ENCODE data around the gene QKI. TPM values are rescaled to one million over a fixed set of nuclear protein-coding genes. Genes with fewer than 3 reads are reported as not detected.

Gene QKI
- total and polyA plus RNA-seq, 2 of the 8 experiments (the other 6 are each of a cell fraction or from before 2014, with no cell fraction given), result 181 to 183 TPM

DNA sequence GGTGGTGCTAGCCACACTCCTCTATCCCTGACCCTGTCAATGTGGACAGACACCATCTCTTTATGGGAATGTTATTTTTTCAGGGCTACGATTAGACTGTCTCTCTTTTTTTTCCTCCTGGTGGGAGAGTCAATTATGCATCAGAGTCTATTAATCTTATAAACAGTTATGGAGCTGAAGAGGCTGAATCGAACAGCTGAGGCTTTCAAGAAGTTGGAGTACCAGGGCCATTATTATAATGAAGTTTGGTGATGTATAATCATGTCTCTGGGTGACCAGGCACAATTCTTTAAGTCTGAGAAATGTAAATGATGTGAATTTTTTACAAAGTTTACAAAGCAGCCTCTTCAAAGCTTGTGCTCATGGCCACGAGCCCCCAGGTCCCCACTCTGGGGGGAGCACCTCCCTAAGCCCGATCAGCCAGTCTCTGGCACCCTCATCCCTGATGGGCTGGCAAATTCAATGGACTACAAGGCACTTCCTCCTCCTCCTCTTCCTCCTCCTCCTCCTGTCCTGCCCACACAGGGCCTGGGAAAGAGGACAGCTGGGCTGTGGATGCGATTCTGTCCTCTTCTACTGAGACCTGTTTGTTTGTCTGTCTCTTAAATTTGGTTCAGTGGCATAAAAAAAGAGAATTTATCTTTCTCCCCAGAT is 43.9 kb upstream of the QKI start:
- no peak overlapping the region for H2BK20ac ChIP-seq (ENCODE audit: low read length)
- no peak for DNase-seq (ENCODE audit: low read depth in 1 of 2, low spot score in 2 of 2)
- WGBS, 2 experiments (ENCODE audit: extremely low coverage in 1 of 2, insufficient coverage in 1 of 2, insufficient read length in 1 of 2, insufficient replicate concordance in 2 of 2, low coverage in 1 of 2, low lambda C conversion rate in 2 of 2, missing lambda C conversion rate in 1 of 2), result 97% methylated on average over 5 of the region's 5 CpGs; no CpG with 5 or more reads in 1 of the 2 experiments
- no peak overlapping the region for H2BK15ac ChIP-seq (ENCODE audit: low read length)
- H3K9ac ChIP-seq (replicated peaks in 1 of 4; ENCODE audit: extremely low read depth in 1 of 4, low read depth in 3 of 4, low read length in 3 of 4), result no peak overlapping the region
- H3K9me3 ChIP-seq (ENCODE audit: insufficient read depth in 2 of 2, low read depth in 1 of 2, low read length in 1 of 2), result no peaks in the 10 kb centered on the region
- no peak overlapping the region for H4K5ac ChIP-seq (ENCODE audit: insufficient read length, low read depth, low read length)
- H2BK5ac ChIP-seq (ENCODE audit: low read depth, low read length), result no peak overlapping the region
- no peak for FAIRE-seq
- no peak overlapping the region for H2BK12ac ChIP-seq (ENCODE audit: low read depth, low read length)
- CTCF ChIA-PET (ENCODE audit: partially characterized antibody), result interaction anchor here (1.3 kb wide), 1 partner anchor 9 kb away, joined by 4 read pairs; no protein-coding TSS in a partner anchor
- no peak overlapping the region for H4K8ac ChIP-seq (ENCODE audit: extremely low read depth, insufficient read depth, low read length)
- no peak overlapping the region for H3K56ac ChIP-seq (replicated peaks; ENCODE audit: insufficient read length, low read depth, low read length)
- H3K23ac ChIP-seq (ENCODE audit: insufficient read length), result no peak overlapping the region
- H3K23me2 ChIP-seq (ENCODE audit: low read depth, low read length), result no peaks in the 10 kb centered on the region
- no peak overlapping the region for H4K91ac ChIP-seq (replicated peaks; ENCODE audit: insufficient read length, low read length)
- H3K4me1 ChIP-seq (replicated peaks in 1 of 4; ENCODE audit: control insufficient read depth in 3 of 4, insufficient read depth in 4 of 4, low read length in 3 of 4), result no peaks in the 10 kb centered on the region
- H3K36me3 ChIP-seq (ENCODE audit: control insufficient read depth in 2 of 4, insufficient read depth in 4 of 4, low read length in 3 of 4), result no peaks in the 10 kb centered on the region
- no peak overlapping the region for H2AK5ac ChIP-seq (ENCODE audit: low read depth, low read length)
- H3K4ac ChIP-seq (replicated peaks; ENCODE audit: insufficient read length, low read depth, low read length), result no peak overlapping the region
- H3K79me2 ChIP-seq (ENCODE audit: control insufficient read depth in 1 of 2, insufficient read depth in 2 of 2, low read length in 2 of 2), result no peaks in the 10 kb centered on the region
- H2BK120ac ChIP-seq (replicated peaks; ENCODE audit: low read depth, low read length), result no peak overlapping the region
- H3K27me3 ChIP-seq (replicated peaks in 1 of 4; ENCODE audit: control insufficient read depth in 3 of 4, extremely low read depth in 1 of 4, insufficient read depth in 3 of 4, low read length in 3 of 4), result no peaks in the 10 kb centered on the region; a peak in 1 of 7 replicates
- H3K4me2 ChIP-seq (ENCODE audit: insufficient read depth in 1 of 2, low read depth in 2 of 2, low read length in 2 of 2), result no peak overlapping the region
- H3K27ac ChIP-seq (ENCODE audit: low read depth, low read length), result no peak overlapping the region
- H3K18ac ChIP-seq (ENCODE audit: extremely low read depth, low read length), result no peak overlapping the region
- no peak overlapping the region for H2AFZ ChIP-seq (ENCODE audit: low read length)
- no peak overlapping the region for H3K14ac ChIP-seq (ENCODE audit: insufficient read length)
- POLR2A ChIA-PET (ENCODE audit: partially characterized antibody), result interaction anchor here (1.3 kb wide), 1 partner anchor 11 kb away, joined by 3 read pairs; no protein-coding TSS in a partner anchor
- no peak overlapping the region for H3K4me3 ChIP-seq (ENCODE audit: extremely low read depth in 1 of 4, insufficient read depth in 2 of 4, low read depth in 3 of 4, low read length in 4 of 4)
- no peaks in the 10 kb centered on the region for H4K20me1 ChIP-seq (replicated peaks in 1 of 2; ENCODE audit: control insufficient read depth in 1 of 2, insufficient read depth in 2 of 2, low read length in 2 of 2)
- no peaks in the 10 kb centered on the region for H3K79me1 ChIP-seq (ENCODE audit: low read depth, low read length)
- no peak for TF ChIP-seq TEAD4 (IDR thresholded peaks at IDR 0.05; ENCODE audit: low read depth, low read length)
- TF ChIP-seq, protein P1, sequence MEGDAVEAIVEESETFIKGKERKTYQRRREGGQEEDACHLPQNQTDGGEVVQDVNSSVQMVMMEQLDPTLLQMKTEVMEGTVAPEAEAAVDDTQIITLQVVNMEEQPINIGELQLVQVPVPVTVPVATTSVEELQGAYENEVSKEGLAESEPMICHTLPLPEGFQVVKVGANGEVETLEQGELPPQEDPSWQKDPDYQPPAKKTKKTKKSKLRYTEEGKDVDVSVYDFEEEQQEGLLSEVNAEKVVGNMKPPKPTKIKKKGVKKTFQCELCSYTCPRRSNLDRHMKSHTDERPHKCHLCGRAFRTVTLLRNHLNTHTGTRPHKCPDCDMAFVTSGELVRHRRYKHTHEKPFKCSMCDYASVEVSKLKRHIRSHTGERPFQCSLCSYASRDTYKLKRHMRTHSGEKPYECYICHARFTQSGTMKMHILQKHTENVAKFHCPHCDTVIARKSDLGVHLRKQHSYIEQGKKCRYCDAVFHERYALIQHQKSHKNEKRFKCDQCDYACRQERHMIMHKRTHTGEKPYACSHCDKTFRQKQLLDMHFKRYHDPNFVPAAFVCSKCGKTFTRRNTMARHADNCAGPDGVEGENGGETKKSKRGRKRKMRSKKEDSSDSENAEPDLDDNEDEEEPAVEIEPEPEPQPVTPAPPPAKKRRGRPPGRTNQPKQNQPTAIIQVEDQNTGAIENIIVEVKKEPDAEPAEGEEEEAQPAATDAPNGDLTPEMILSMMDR (IDR thresholded peaks at IDR 0.05; ENCODE audit: control extremely low read depth in 1 of 3, insufficient read depth in 1 of 3, low read depth in 1 of 3, low read length in 3 of 3), result no peak
- no peak for TF ChIP-seq ZNF274 (IDR thresholded peaks at IDR 0.05; ENCODE audit: borderline replicate concordance, extremely low read depth, low read length)
- no peak for TF ChIP-seq SP1 (IDR thresholded peaks at IDR 0.05; ENCODE audit: low read depth, low read length)
- TF ChIP-seq FOSL1 (IDR thresholded peaks at IDR 0.05; ENCODE audit: insufficient read depth, low read depth, low read length), result no peak
- TF ChIP-seq RAD21 (IDR thresholded peaks at IDR 0.05 in 1 of 2, conservative IDR thresholded peaks at IDR 0.05 in 1 of 2; ENCODE audit: low read depth in 2 of 2, low read length in 2 of 2), result no peak
- TF ChIP-seq RXRA (IDR thresholded peaks at IDR 0.05; ENCODE audit: insufficient read depth, low read depth, low read length), result no peak
- no peak for TF ChIP-seq EZH2 (IDR thresholded peaks at IDR 0.05; ENCODE audit: low read depth, low read length, severe bottlenecking)
- TF ChIP-seq TCF12 (IDR thresholded peaks at IDR 0.05; ENCODE audit: low read depth, low read length), result no peak
- TF ChIP-seq CBX8 (IDR thresholded peaks at IDR 0.05; ENCODE audit: borderline replicate concordance, low read depth, low read length), result no peak
